ENCODE measurements around the gene DEPP1.
"Not testable (repeated sequence)": the region's sequence is repeated elsewhere in the genome, so short reads cannot be mapped to it uniquely, and the experiment has no call there.

DEPP1 gene

GRCh38 chr10:44978570-44979280, at the start of gene DEPP1:
DEPP1 (minus strand) TSS chr10:44978809; CDS start chr10:44978030, 779 bp downstream.
- no peak for DNase-seq (ENCODE audit: low read depth)

DNA sequence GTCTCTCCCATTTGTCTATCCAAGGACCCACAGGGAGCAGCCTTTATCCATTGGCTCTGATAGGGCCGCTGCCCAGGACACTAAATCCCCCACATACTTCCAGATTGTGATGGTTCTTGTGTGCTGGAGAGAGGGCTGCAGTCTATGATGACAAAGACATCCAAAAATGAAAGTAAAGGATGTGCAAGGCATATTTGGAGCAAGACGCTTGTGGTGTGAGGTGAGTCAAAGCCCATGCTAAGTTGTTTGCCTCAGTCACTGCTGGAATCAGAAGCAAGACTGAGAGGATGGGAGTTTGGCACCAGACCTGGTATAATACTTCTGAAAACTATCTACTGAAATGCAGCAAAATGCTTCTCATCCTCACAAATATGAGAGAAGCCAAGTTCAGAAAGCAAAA, 44.8 kb upstream of the DEPP1 start:
- DNase-seq (ENCODE audit: low read depth), result no peak

DNA sequence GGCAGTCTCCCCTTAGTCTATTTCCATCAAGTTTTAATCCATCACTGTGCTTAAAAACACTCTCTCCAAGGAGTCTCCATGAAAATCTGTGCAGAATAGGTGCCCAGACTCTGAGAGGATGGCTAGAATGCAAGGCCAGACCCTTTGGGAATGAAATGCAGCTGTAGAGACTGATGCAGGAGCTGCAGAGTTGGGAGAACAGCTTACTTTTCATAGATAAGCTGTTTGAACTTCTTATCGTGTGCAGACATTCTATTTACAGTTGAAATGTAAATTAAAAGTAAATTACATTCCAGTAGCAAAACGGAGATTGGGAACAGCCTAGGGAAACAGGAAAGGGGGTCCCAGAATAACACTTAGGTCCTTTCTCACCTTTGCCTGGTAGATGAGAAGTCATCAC, 37.0 kb upstream of the DEPP1 start:
- no peak for DNase-seq (ENCODE audit: low read depth)

DNA sequence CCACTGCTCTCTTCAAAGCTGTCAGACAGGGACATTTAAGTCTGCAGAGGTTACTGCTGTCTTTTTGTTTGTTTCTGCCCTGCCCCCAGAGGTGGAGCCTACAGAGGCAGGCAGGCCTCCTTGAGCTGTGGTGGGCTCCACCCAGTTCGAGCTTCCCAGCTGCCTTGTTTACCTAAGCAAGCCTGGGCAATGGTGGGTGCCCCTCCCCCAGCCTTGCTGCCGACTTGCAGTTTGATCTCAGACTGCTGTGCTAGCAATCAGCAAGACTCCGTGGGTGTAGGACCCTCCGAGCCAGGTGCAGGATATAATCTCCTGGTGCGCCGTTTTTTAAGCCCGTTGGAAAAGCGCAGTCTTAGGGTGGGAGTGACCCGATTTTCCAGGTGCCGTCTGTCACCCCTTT, 35.9 kb upstream of the DEPP1 start:
- not testable (repeated sequence) for DNase-seq (ENCODE audit: low read depth)

- DNase-seq (ENCODE audit: low read depth), result no peak
These were observed 30.0 kb upstream of the DEPP1 start for GRCh38 chr10:45008524-45009161.

GRCh38 chr10:45006276-45007030, 27.8 kb upstream of the DEPP1 start:
- no peak for DNase-seq (ENCODE audit: low read depth)

DNA sequence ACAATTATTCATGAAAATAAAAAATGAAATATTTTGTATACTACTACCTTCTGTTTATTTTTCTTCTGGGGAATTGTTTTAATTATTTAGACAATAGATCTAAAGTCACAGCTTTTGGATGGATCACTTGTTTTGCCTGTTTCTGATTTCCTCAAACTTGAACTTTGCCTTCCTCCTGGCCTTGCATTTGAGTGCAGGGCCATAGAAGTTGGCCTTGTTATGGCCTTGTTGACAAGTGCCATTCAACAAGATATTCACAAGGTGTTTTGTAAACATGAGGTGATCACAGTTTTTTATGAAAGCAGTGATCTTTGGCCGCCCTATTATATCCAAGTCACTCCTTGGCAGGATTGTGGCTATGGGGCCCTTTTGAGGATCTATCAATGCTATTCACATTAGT, 26.7 kb upstream of the DEPP1 start:
- DNase-seq (ENCODE audit: low read depth), result no peak

GRCh38 chr10:45004661-45005060, 26.1 kb upstream of the DEPP1 start:
- DNase-seq (ENCODE audit: low read depth), result no peak

- DNase-seq (ENCODE audit: low read depth), result no peak
These were observed 24.9 kb upstream of the DEPP1 start for GRCh38 chr10:45003432-45004000.

DNA sequence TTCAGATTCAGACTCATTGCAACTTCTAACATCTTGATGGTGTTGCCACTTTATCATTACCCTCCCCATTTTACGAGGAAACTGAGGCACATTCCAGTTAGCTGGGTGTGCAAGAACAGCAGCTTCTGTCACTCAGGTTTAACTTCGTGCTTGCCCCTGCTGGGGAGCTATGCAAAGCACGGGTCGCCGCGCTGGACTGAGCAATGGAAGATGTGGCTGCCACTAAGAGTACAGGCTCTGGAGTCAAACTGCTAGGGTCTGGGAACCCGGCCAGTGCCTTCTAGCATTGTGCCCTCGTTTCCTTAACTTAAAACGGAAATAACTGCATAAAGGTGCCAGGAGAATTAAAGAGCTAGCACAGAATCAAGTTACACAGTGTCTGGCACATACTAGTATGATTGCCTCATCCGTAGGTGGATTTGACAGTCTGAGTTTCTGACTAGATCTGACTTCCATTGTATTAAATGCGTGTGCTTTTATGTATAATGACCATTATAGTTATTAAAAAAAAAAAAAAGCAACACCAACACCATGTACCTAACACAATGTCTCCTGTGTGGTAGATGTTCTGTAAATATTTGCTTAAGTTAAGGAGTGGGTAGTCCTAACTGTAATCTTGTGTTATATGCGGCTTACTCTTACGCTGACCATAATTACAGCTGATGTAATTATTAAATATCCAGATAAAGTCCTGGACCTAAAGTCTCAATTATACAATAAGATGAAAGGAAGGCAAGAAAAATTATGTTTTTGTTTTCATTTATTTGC, 23.0 kb upstream of the DEPP1 start:
- peak; percentile 29 for DNase-seq (ENCODE audit: low read depth)

GRCh38 chr10:45000752-45001380, 22.3 kb upstream of the DEPP1 start, which contains the start of gene ZNF22:
ZNF22 (plus strand) TSS chr10:45000923; CDS start chr10:45003369, 2,446 bp downstream.
- peak; percentile 50 for DNase-seq (ENCODE audit: low read depth)

DNA sequence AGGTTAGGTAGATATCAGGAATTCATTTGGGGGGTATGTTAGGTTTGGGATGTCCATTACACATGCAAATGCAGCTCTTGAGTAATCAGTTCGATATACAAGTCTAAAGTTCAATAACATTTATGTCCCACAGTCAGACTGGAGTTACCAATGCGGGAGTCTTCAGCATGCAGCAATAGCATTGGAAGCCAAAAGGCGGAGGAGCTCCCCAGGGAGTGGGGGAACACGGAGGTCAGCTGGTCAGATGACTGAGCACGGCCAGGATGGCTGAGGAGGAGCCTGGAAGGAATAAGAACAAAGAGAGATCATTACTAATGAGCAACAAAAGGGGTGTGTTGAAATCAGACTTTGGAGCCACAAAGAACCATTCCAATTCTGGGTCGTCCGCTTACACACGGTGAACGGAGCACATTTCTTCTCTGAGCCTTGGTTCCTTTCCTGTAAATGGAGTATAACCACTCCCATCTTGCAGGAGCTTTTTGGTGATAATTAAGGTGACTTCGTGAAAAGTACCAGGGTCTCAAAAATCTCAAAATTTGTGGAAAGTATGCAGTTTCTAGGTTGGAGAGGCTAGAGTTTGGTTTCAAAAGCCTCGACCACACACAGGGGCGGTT, 21.6 kb upstream of the DEPP1 start:
- DNase-seq (ENCODE audit: low read depth), result no peak

GRCh38 chr10:44998146-44998631, 19.6 kb upstream of the DEPP1 start:
- DNase-seq (ENCODE audit: low read depth), result no peak

GRCh38 chr10:44997105-44997748, 18.6 kb upstream of the DEPP1 start:
- DNase-seq (ENCODE audit: low read depth), result no peak

- DNase-seq (ENCODE audit: low read depth), result no peak
These were observed 17.5 kb upstream of the DEPP1 start for GRCh38 chr10:44995914-44996669.

- no peak for DNase-seq (ENCODE audit: low read depth)
These were observed 16.9 kb upstream of the DEPP1 start for GRCh38 chr10:44995581-44995913.

- DNase-seq (ENCODE audit: low read depth), result no peak
These were observed 16.3 kb upstream of the DEPP1 start for GRCh38 chr10:44994752-44995530.

- DNase-seq (ENCODE audit: low read depth), result no peak
These were observed 15.5 kb upstream of the DEPP1 start for GRCh38 chr10:44993922-44994751.

Measured in activated T-helper 9 cell treated with anti-CD3 and anti-CD28 coated beads, Interleukin-2, amount 50 U/mL, for 16 hours (primary cell).